Transverse colon (tissue), 4 donors: ENCODE data around the gene COL20A1. TPM values are rescaled to one million over a fixed set of nuclear protein-coding genes. Genes with fewer than 3 reads are reported as not detected.

Source experiments
- DNase-seq: peaks from one replicate; pipeline ENCODE4 v3.0.0-alpha.2; 2019
- H3K27ac ChIP-seq, 4 donors: fragments of 200-600 bp; sonication (generic); 2 replicates each; pipeline ENCODE4 v1.5.1; 2016 to 2018; ENCODE audit warnings: inconsistent platforms in 4 of 4
- H3K27me3 ChIP-seq: fragments of 200-600 bp; sonication (generic); 2 replicates; pipeline ENCODE4 v1.5.1; 2017; ENCODE audit warnings: inconsistent platforms
- H3K36me3 ChIP-seq, 4 donors: fragments of 200-600 bp; sonication (generic); 2 replicates each; pipeline ENCODE4 v1.5.1; 2017 to 2019; ENCODE audit warnings: inconsistent platforms in 4 of 4
- H3K4me1 ChIP-seq, 4 donors: fragments of 200-600 bp; sonication (generic); 2 replicates each; pipeline ENCODE4 v1.5.1; 2017 to 2020; ENCODE audit warnings: inconsistent platforms in 4 of 4
- H3K4me3 ChIP-seq, 4 donors: fragments of 200-600 bp; sonication (generic); 1 replicate in 1 of 4; 2 replicates in 3 of 4; pipeline versions ENCODE4 v1.5.1 to v1.6.1; 2017 to 2019; ENCODE audit warnings: inconsistent platforms in 4 of 4
- H3K9me3 ChIP-seq, 2 donors: fragments of 200-600 bp; sonication (generic); 2 replicates each; pipeline ENCODE4 v1.5.1; 2017 to 2019; ENCODE audit warnings: inconsistent platforms in 2 of 2
- CTCF ChIP-seq, 5 experiments: fragments of 200-600 bp in 3 of 5; fragments of 450-650 bp in 2 of 5; sonication (generic) in 3 of 5; IDR thresholded peaks; 1 replicate in 2 of 5; 2 replicates in 3 of 5; pipeline ENCODE4 v1.5.1; 2016 to 2017; ENCODE audit warnings: antibody characterized with exemption in 5 of 5, inconsistent platforms in 3 of 5, mild to moderate bottlenecking in 2 of 5, moderate library complexity in 1 of 5
- EP300 ChIP-seq: sonication (generic); formaldehyde crosslinking; IDR thresholded peaks from one replicate; pipeline ENCODE4 v1.6.1; 2017; ENCODE audit warnings: antibody characterized with exemption, low read depth
- POLR2A ChIP-seq: fragments of 450-650 bp; IDR thresholded peaks from one replicate; pipeline ENCODE4 v1.6.1; 2016; ENCODE audit warnings: antibody characterized with exemption, mild to moderate bottlenecking, moderate library complexity
- POLR2AphosphoS5 ChIP-seq, 3 donors: sonication (generic); formaldehyde crosslinking; IDR thresholded peaks; one replicate each; pipeline ENCODE4 v1.6.1; 2016; ENCODE audit warnings: antibody characterized with exemption in 3 of 3
- WGBS, 2 donors: methylation state at CpG; one replicate each; pipeline ENCODE4 v1.1.5; 2018; ENCODE audit warnings: low coverage in 1 of 2; 5-methylcytosine and 5-hydroxymethylcytosine counted together
- in situ Hi-C, 4 donors: fragments of 200-750 bp; cut with MboI; loops; one replicate each; pipeline versions ENCODE4 v1.15.0 to v1.15.1; 2017; ENCODE audit warnings: low sequenced_read_pairs in 3 of 4, low pct_ligation_motif_present in 1 of 4, low pct_unique_long_range_greater_than_20kb in 1 of 4
- intact Hi-C: fragments of 100-400 bp; cut with DNase I; formaldehyde crosslinking; loops from one replicate; pipeline ENCODE4 v1.15.1; 2023; ENCODE audit warnings: low total_unique reads
- total RNA-seq, 4 donors: library from RNA; depleted of rRNA; stranded (reverse); fragments of >200 nt; gene quantifications; one replicate each; pipeline ENCODE4 v1.1.0, GENCODE V29; 2016

Gene COL20A1
- total RNA-seq, 4 donors from 2014 or later, result 43.8 TPM; not detected in 3

GRCh38 chr20:63330084-63330760 lies 37.2 kb downstream of the COL20A1 start:
- intact Hi-C loops (no loop called here), in situ Hi-C loops (no loop called here)
- H3K27ac ChIP-seq, result no peak overlapping the region
- TF ChIP-seq POLR2A (no peak), CTCF (IDR thresholded peaks at IDR 0.05) (no peak), EP300 (no peak), POLR2AphosphoS5 (IDR thresholded peaks at IDR 0.05) (no peak)
- no peak for DNase-seq
- no peaks in the 10 kb centered on the region for H3K4me1 ChIP-seq
- 73% methylated on average over 18 of the region's 20 CpGs; no CpG with 5 or more reads in 1 of the 2 donors for WGBS, 2 donors
- H3K9me3 ChIP-seq, result no peaks in the 10 kb centered on the region
- no peaks in the 10 kb centered on the region for H3K36me3 ChIP-seq
- H3K4me3 ChIP-seq, result no peak overlapping the region
- peaks cover 32% of the 10 kb centered on the region for H3K27me3 ChIP-seq

GRCh38 chr20:63330940-63331339 lies 38.0 kb downstream of the COL20A1 start:
- H3K27me3 ChIP-seq, result peaks cover 31% of the 10 kb centered on the region
- no peak for TF ChIP-seq CTCF (IDR thresholded peaks at IDR 0.05)
- no peak for TF ChIP-seq EP300
- no peak for TF ChIP-seq POLR2AphosphoS5 (IDR thresholded peaks at IDR 0.05)
- TF ChIP-seq POLR2A, result no peak
- H3K36me3 ChIP-seq, result no peaks in the 10 kb centered on the region
- no peak for DNase-seq
- no peak overlapping the region for H3K4me3 ChIP-seq
- in situ Hi-C loops, result no loop called here
- no peaks in the 10 kb centered on the region for H3K9me3 ChIP-seq
- H3K4me1 ChIP-seq, result no peaks in the 10 kb centered on the region
- H3K27ac ChIP-seq, result no peak overlapping the region
- WGBS, 2 donors, result 52% methylated on average over 10 of the region's 13 CpGs; no CpG with 5 or more reads in 1 of the 2 donors
- intact Hi-C loops, result no loop called here

- DNase-seq, result no peak
- Histone ChIP-seq H3K27ac (no peak overlapping the region), H3K36me3 (no peaks in the 10 kb centered on the region), H3K4me1 (no peaks in the 10 kb centered on the region), H3K9me3 (no peaks in the 10 kb centered on the region), H3K27me3 (peaks cover 36% of the 10 kb centered on the region), H3K4me3 (no peak overlapping the region)
- in situ Hi-C loops, result no loop called here
- intact Hi-C loops, result no loop called here
- 86 to 93% methylated on average over 6 to 8 of the region's 8 CpGs for WGBS, 2 donors
- TF ChIP-seq POLR2AphosphoS5 (IDR thresholded peaks at IDR 0.05) (no peak), EP300 (no peak), CTCF (IDR thresholded peaks at IDR 0.05) (no peak), POLR2A (no peak)
Observed at GRCh38 chr20:63331741-63332400, 38.9 kb downstream of the COL20A1 start.

GRCh38 chr20:63332488-63333240 lies 39.7 kb downstream of the COL20A1 start:
- no peaks in the 10 kb centered on the region for H3K4me1 ChIP-seq
- TF ChIP-seq CTCF (IDR thresholded peaks at IDR 0.05) (no peak), POLR2A (no peak)
- H3K4me3 ChIP-seq, result no peak overlapping the region
- H3K36me3 ChIP-seq, result no peaks in the 10 kb centered on the region
- intact Hi-C loops, result no loop called here
- peaks cover 44% of the 10 kb centered on the region for H3K27me3 ChIP-seq
- H3K27ac ChIP-seq, result no peak overlapping the region
- no peak for DNase-seq
- 79% methylated on average over 21 of the region's 22 CpGs; no CpG with 5 or more reads in 1 of the 2 donors for WGBS, 2 donors
- in situ Hi-C loops, result no loop called here
- no peaks in the 10 kb centered on the region for H3K9me3 ChIP-seq
